MCF 10A (cell line): ENCODE results near the gene TWNK. TPM values are rescaled to one million over a fixed set of nuclear protein-coding genes. Genes with fewer than 3 reads are reported as not detected.

Experiments used
- BruUV-seq: library from RNA; stranded (reverse); fragments of 400-500 nt; replicated peaks from 2 replicates; lab custom pipeline; 2021; lab: Mats Ljungman, UMichigan
- CTCF ChIA-PET: fragments of 300-600 bp; sonication (Branson Sonifier 250); formaldehyde crosslinking; extraction: SDS; loops from one replicate; lab custom pipeline; 2021; ENCODE audit warnings: antibody characterized with exemption, inconsistent platforms; lab: Yijun Ruan, JAX
- POLR2A ChIA-PET: fragments of 300-600, 350-650 bp; sonication (Branson Sonifier 250); formaldehyde crosslinking; extraction: SDS; loops from one replicate; lab custom pipeline; 2020; ENCODE audit warnings: antibody characterized with exemption, inconsistent platforms; lab: Yijun Ruan, JAX
- DNase-seq: peaks from one replicate; pipeline ENCODE4 v3.0.0-alpha.2; 2018; ENCODE audit not compliant: unreplicated experiment
- H3K27ac Mint-ChIP-seq: one replicate; pipeline ENCODE4 v1.8.0; 2022; ENCODE audit warnings: mild to moderate bottlenecking, low read depth, mixed read lengths; ENCODE audit not compliant: unreplicated experiment
- H3K27me3 Mint-ChIP-seq: one replicate; pipeline ENCODE4 v1.8.0; 2022; ENCODE audit warnings: mixed read lengths; ENCODE audit not compliant: insufficient read depth, unreplicated experiment
- H3K36me3 Mint-ChIP-seq: one replicate; pipeline ENCODE4 v1.8.0; 2022; ENCODE audit warnings: mild to moderate bottlenecking, moderate library complexity, mixed read lengths; ENCODE audit not compliant: insufficient read depth, unreplicated experiment
- H3K4me1 Mint-ChIP-seq: one replicate; pipeline ENCODE4 v1.8.0; 2022; ENCODE audit warnings: mixed read lengths; ENCODE audit not compliant: insufficient read depth, unreplicated experiment
- H3K4me3 Mint-ChIP-seq: one replicate; pipeline ENCODE4 v1.8.0; 2022; ENCODE audit warnings: mild to moderate bottlenecking, moderate library complexity, mixed read lengths; ENCODE audit not compliant: unreplicated experiment
- H3K9me3 Mint-ChIP-seq: one replicate; pipeline ENCODE4 v1.8.0; 2022; ENCODE audit warnings: mixed read lengths; ENCODE audit not compliant: unreplicated experiment
- CTCF ChIP-seq: fragments of 200-600 bp; IDR thresholded peaks from one replicate; pipeline ENCODE4 v1.8.0; 2022; ENCODE audit warnings: antibody characterized with exemption, mild to moderate bottlenecking; ENCODE audit not compliant: unreplicated experiment
- intact Hi-C: fragments of 100-400 bp; cut with micrococcal nuclease; formaldehyde crosslinking; loops from 2 replicates; pipeline ENCODE4 v1.14.1; 2022
- total RNA-seq: library from RNA; stranded (reverse); gene quantifications from 2 replicates; pipeline ENCODE4 v1.2.3, GENCODE V29; 2022

Gene TWNK
- total RNA-seq, 1 experiment from 2014 or later: 27.9 TPM

- TF ChIP-seq CTCF: no peak
- intact Hi-C loops: no loop called here
- Mint-ChIP-seq H3K36me3 (peaks cover 19% of the 10 kb centered on the region), H3K27me3 (no peaks in the 10 kb centered on the region), H3K9me3 (no peaks in the 10 kb centered on the region), H3K4me1 (peaks cover 6% of the 10 kb centered on the region), H3K27ac (no peak overlapping the region), H3K4me3 (no peak overlapping the region)
- POLR2A ChIA-PET: interaction anchor here (0.6 to 1.0 kb wide), 2 partner anchors 34 to 1116 kb away, joined by 3 read pairs; no protein-coding TSS in a partner anchor
- CTCF ChIA-PET: interaction anchor here (0.6 to 5.0 kb wide), 2 partner anchors 10 to 14 kb away, joined by 3 to 32 read pairs; partner anchors contain the start of gene LZTS2
- BruUV-seq: no TSS peak
- no peak for DNase-seq
Measured at GRCh38 chr10:101007915-101008822, 20.8 kb downstream of the TWNK start.

- BruUV-seq: no TSS peak
- Mint-ChIP-seq H3K9me3 (no peaks in the 10 kb centered on the region), H3K36me3 (peaks cover 19% of the 10 kb centered on the region), H3K27me3 (no peaks in the 10 kb centered on the region), H3K27ac (no peak overlapping the region), H3K4me1 (peaks cover 11% of the 10 kb centered on the region), H3K4me3 (no peak overlapping the region)
- intact Hi-C loops: no loop called here
- POLR2A ChIA-PET: interaction anchor here (0.6 kb wide), 1 partner anchor 514 kb away, joined by 3 read pairs; no protein-coding TSS in a partner anchor
- DNase-seq: no peak
- CTCF ChIA-PET: interaction anchor here (1.4 to 5.0 kb wide), 2 partner anchors 11 to 15 kb away, joined by 4 to 32 read pairs; partner anchors contain the start of gene LZTS2
- no peak for TF ChIP-seq CTCF
Measured at GRCh38 chr10:101008823-101009423, 21.6 kb downstream of the TWNK start.

- no peaks in the 10 kb centered on the region for H3K9me3 Mint-ChIP-seq
- H3K4me1 Mint-ChIP-seq: peaks cover 24% of the 10 kb centered on the region
- POLR2A ChIA-PET: interaction anchor here (1.6 to 1.7 kb wide), 2 partner anchors 12 to 14 kb away, joined by 6 read pairs; no protein-coding TSS in a partner anchor
- no peak overlapping the region for H3K4me3 Mint-ChIP-seq
- no peak for DNase-seq
- no peak for TF ChIP-seq CTCF
- H3K36me3 Mint-ChIP-seq: peaks cover 10% of the 10 kb centered on the region
- H3K27ac Mint-ChIP-seq: no peak overlapping the region
- no peaks in the 10 kb centered on the region for H3K27me3 Mint-ChIP-seq
- CTCF ChIA-PET: interaction anchor here (1.4 to 5.0 kb wide), 2 partner anchors 12 to 16 kb away, joined by 4 to 32 read pairs; partner anchors contain the start of gene LZTS2
- no TSS peak for BruUV-seq
- intact Hi-C loops: no loop called here
Measured at GRCh38 chr10:101010329-101010728, 23.0 kb downstream of the TWNK start.
